ENCODE results near the gene PDIK1L. TPM values are rescaled to one million over a fixed set of nuclear protein-coding genes. Genes with fewer than 3 reads are reported as not detected.

Gene PDIK1L
- total RNA-seq (2022) (11.4 and 11.9 TPM in 2 replicates), Bru-seq, nascent RNA (percentile 74 among the genes with signal in this experiment), BruChase-seq, experiment 1, labeled RNA remaining after a 6-hour chase (percentile 51 among the genes with signal in this experiment), BruChase-seq, experiment 2, labeled RNA remaining after a 2-hour chase (percentile 72 among the genes with signal in this experiment)
- long read RNA-seq, full-length matches to known transcripts = 14 of 18 reads
- long read RNA-seq, partial matches to known transcripts = 0 of 18 reads
- long read RNA-seq, other reads (novel, unspliced or antisense) = 4 of 18 reads

DNA sequence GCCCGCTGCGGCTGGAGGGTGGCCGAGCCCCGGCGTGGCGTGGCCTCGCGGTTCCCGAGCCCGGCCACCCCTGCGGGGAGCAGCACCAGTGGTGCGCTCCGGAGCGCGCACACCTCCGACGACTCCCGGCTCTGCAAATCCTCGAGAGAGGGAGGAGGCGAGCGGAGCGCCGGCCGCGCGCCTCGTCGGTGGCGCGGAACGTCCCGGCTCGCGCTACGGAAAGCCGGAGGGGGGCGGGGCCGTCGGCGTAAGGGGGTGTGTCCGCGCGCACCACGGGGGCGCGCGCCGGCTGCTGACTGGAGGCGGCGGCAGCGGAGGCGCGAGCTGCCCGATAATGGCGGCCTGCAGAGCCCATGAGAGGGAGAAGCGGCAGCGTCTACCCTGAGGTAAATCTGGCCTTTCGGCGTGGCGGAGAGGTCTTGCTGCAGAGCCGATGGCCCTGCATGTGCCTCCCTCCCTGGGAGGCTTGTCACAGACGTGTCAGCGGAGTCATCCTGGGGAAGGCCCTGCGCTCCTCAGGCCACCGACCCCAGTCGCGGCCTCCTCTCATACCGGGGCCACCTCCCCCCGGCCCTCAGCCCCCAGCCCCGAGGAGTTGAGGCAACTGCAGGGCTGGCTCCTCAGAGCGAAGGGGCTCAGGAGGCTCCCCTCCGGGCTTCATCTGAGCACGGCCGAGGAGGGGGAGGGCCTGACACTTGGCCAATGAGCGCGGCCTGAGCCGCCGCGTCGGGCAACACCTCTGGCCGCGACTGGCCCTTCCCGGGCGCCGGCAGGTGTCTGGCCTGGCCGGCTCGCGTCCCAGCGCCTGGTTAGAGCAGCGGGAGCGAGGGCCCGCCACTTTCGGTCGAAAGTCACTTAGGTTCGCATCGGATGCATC, at the start of gene PDIK1L:
Gene PDIK1L (plus strand): TSS at position 295 of the 877 bp plus-strand sequence. CDS start 2,485 bp downstream, outside the sequence.
- Mint-ChIP-seq H3K4me1 (ENCODE audit: low read depth, unreplicated experiment) (peaks cover 12% of the 10 kb centered on the region), H3K27ac (ENCODE audit: unreplicated experiment) (peak within 1 kb of the TSS; percentile 90), H3K36me3 (ENCODE audit: insufficient read depth, unreplicated experiment) (peaks cover 31% of the 10 kb centered on the region), H3K9me3 (ENCODE audit: low read depth, unreplicated experiment) (no peaks in the 10 kb centered on the region), H3K27me3 (ENCODE audit: unreplicated experiment) (no peaks in the 10 kb centered on the region), H3K4me3 (ENCODE audit: low read depth, unreplicated experiment) (peak within 1 kb of the TSS; percentile 91)
- no peak for TF ChIP-seq CTCF (IDR thresholded peaks at IDR 0.05; ENCODE audit: unreplicated experiment)
- no TSS peak for BruUV-seq (replicated peaks)
- CTCF ChIA-PET = interaction anchor here (0.7 to 2.2 kb wide), 3 partner anchors 33 to 207 kb away, joined by 3 to 7 read pairs (median 5); no protein-coding TSS in a partner anchor
- peak; percentile 92 for DNase-seq
- intact Hi-C loops (cut with micrococcal nuclease; ENCODE audit: unreplicated experiment) = loop anchor here (2.0 kb wide), 1 partner anchor 15 kb away; no protein-coding TSS in a partner anchor

- DNase-seq = peak; percentile 24
- Mint-ChIP-seq H3K4me3 (ENCODE audit: low read depth, unreplicated experiment) (no peak overlapping the region), H3K27me3 (ENCODE audit: unreplicated experiment) (peaks cover 16% of the 10 kb centered on the region), H3K9me3 (ENCODE audit: low read depth, unreplicated experiment) (no peaks in the 10 kb centered on the region), H3K27ac (ENCODE audit: unreplicated experiment) (no peak overlapping the region), H3K36me3 (ENCODE audit: insufficient read depth, unreplicated experiment) (no peaks in the 10 kb centered on the region), H3K4me1 (ENCODE audit: low read depth, unreplicated experiment) (peaks cover 11% of the 10 kb centered on the region)
- BruUV-seq (replicated peaks) = no TSS peak
- no peak for TF ChIP-seq CTCF (IDR thresholded peaks at IDR 0.05; ENCODE audit: unreplicated experiment)
- CTCF ChIA-PET = interaction anchor here (0.6 to 1.3 kb wide), 3 partner anchors 28 to 249 kb away, joined by 3 read pairs; partner anchors contain the start of gene CEP85
- intact Hi-C loops (cut with micrococcal nuclease; ENCODE audit: unreplicated experiment) = no loop called here
Measured at GRCh38 chr1:26064553-26064952, 47.1 kb upstream of the PDIK1L start.

DNA sequence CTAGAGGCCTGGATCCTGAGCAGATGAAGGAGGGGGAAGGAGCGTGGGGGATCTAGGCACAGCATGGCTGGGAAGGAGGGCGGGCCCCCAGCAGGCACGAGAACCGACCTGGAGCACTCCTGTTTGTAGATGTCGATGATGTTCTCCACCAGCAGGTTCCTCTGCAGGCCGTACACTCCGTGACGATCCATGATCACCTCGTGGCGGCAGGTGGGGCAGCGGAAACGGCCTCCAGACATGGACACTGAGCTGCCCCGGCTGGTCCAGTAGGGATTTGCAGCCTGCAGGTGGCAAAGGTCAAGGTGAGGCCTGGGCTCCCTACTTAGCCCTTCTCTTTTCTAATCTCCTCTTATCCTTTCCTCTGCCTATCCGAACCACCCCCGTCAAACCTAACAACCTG, 45.5 kb upstream of the PDIK1L start:
- no peaks in the 10 kb centered on the region for H3K36me3 Mint-ChIP-seq (ENCODE audit: insufficient read depth, unreplicated experiment)
- no peak overlapping the region for H3K4me3 Mint-ChIP-seq (ENCODE audit: low read depth, unreplicated experiment)
- intact Hi-C loops (cut with micrococcal nuclease; ENCODE audit: unreplicated experiment) = no loop called here
- no peaks in the 10 kb centered on the region for H3K9me3 Mint-ChIP-seq (ENCODE audit: low read depth, unreplicated experiment)
- BruUV-seq (replicated peaks) = no TSS peak
- peaks cover 11% of the 10 kb centered on the region for H3K4me1 Mint-ChIP-seq (ENCODE audit: low read depth, unreplicated experiment)
- CTCF ChIA-PET = interaction anchor here (0.6 to 0.9 kb wide), 3 partner anchors 31 to 181 kb away, joined by 3 to 5 read pairs (median 5); no protein-coding TSS in a partner anchor
- no peak for TF ChIP-seq CTCF (IDR thresholded peaks at IDR 0.05; ENCODE audit: unreplicated experiment)
- no peak overlapping the region for H3K27ac Mint-ChIP-seq (ENCODE audit: unreplicated experiment)
- no peak for DNase-seq
- peaks cover under 1% of the 10 kb centered on the region for H3K27me3 Mint-ChIP-seq (ENCODE audit: unreplicated experiment)

DNA sequence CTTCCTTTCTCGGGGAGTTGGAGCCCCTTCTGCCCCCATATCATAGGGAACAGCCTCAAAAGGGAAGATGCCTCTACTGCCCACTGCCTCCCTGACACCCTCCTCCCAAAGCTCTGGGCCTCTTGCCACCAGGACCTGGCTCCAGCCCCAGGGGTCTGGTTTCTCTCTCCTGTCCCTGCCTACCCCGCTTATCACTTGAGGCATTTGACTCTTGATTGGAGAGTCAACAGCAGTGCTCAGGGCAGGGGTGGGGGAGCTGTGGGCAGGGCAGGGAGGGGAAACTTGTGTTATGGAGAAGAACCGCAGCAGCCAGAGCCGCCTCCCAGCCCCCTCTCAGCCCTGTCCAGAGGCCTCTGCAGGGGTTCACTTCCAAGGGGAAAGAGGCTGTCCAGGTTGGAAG, 44.8 kb upstream of the PDIK1L start:
- H3K4me1 Mint-ChIP-seq (ENCODE audit: low read depth, unreplicated experiment) = peaks cover 12% of the 10 kb centered on the region
- DNase-seq = no peak
- no peak overlapping the region for H3K4me3 Mint-ChIP-seq (ENCODE audit: low read depth, unreplicated experiment)
- H3K9me3 Mint-ChIP-seq (ENCODE audit: low read depth, unreplicated experiment) = no peaks in the 10 kb centered on the region
- intact Hi-C loops (cut with micrococcal nuclease; ENCODE audit: unreplicated experiment) = no loop called here
- no peak overlapping the region for H3K27ac Mint-ChIP-seq (ENCODE audit: unreplicated experiment)
- CTCF ChIA-PET = interaction anchor here (0.6 kb wide), 1 partner anchor 182 kb away, joined by 5 read pairs; no protein-coding TSS in a partner anchor
- no TSS peak for BruUV-seq (replicated peaks)
- no peaks in the 10 kb centered on the region for H3K36me3 Mint-ChIP-seq (ENCODE audit: insufficient read depth, unreplicated experiment)
- no peak for TF ChIP-seq CTCF (IDR thresholded peaks at IDR 0.05; ENCODE audit: unreplicated experiment)
- no peaks in the 10 kb centered on the region for H3K27me3 Mint-ChIP-seq (ENCODE audit: unreplicated experiment)
